Stimulated activated CD4-positive, alpha-beta T cell treated with anti-CD3 and anti-CD28 coated beads, Interleukin-12 subunit alpha, Interleukin-12 subunit beta, amount 100 ng/mL, for 4 hours (primary cell): Measurements from ENCODE around the gene PLK5.
A peak's percentile ranks its signal among the peaks of the same experiment; 100 is the strongest.
"Not testable (repeated sequence)": the region's sequence is repeated elsewhere in the genome, so short reads cannot be mapped to it uniquely, and the experiment has no call there.

ENCODE experiments used
- DNase-seq: peaks from one replicate; pipeline ENCODE4 v3.0.0-alpha.2; 2020

PLK5 gene

GRCh38 chr19:1509602-1510441 is 14.1 kb upstream of the PLK5 start:
- DNase-seq, result no peak

DNA sequence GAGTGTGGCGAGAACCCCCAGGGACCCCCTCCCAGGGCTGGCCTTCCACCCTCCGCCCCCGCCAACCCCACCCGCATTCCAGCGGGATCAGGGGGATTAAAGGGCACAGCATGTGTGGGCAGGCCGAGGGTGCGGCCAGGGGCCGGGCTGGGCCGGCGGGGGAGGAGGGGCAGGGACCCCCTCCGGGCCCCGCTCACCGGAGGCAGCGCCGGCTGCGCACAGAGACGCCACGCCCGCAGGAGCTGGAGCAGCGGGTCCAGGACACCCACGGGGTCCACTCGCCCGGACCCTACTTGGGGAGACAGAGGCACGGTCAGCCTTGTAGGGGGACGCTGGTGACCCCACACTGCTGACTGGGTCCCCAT is 13.5 kb upstream of the PLK5 start:
- no peak for DNase-seq

- DNase-seq, result no peak
These were observed 13.1 kb upstream of the PLK5 start for GRCh38 chr19:1510807-1511206.

- no peak for DNase-seq
These were observed 12.3 kb upstream of the PLK5 start for GRCh38 chr19:1511318-1512317.

DNA sequence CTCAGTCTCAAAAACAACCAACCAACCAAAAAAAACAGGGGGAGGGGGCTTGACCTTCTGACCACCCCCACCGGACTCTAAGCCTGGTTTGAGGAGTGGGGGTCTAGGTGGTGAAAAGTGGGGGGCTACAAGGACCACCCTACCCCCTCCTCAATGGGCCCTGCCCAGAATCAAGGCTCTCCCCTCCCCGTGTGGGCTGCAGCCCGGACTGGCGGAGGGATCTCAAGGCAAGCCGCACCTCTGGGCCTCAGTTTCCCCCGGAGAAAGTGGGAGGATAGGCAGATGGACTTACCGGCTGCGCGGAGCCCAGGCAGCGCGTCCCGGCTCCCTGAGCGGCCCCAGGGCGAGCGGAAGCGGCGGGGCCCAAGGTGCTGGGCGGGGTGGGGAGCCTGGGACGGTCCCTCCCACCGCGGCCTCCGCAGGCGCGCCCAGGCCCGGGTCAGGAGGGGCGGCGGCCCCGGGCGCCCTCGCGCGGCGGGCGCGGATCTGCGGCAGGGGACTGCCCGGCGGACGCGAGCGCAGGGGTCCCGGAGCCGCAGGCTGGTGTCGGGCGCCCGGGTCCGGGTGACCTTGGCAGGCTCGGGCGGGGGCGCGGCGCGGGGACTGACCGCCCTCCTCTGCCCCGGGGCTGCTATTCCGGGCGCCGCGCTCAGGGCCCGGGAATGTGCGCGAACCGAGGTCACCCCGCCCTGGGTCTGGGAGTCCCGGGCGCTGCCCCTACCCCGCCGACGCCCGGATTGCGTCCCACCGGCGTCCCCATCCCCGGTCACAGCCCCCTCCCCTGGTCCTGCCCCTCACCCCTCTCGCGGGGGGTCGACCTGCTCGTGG is 11.0 kb upstream of the PLK5 start, which contains the start of gene ADAMTSL5:
TSS of gene ADAMTSL5 (minus strand) at position 349 of the 828 bp plus-strand sequence. CDS start 2,076 bp downstream, outside the sequence.
- DNase-seq, result peak; percentile 70

- peak; percentile 65 for DNase-seq
These were observed 10.2 kb upstream of the PLK5 start for GRCh38 chr19:1513499-1514294.

- DNase-seq, result no peak
These were observed 9.6 kb upstream of the PLK5 start for GRCh38 chr19:1514295-1514661.

DNA sequence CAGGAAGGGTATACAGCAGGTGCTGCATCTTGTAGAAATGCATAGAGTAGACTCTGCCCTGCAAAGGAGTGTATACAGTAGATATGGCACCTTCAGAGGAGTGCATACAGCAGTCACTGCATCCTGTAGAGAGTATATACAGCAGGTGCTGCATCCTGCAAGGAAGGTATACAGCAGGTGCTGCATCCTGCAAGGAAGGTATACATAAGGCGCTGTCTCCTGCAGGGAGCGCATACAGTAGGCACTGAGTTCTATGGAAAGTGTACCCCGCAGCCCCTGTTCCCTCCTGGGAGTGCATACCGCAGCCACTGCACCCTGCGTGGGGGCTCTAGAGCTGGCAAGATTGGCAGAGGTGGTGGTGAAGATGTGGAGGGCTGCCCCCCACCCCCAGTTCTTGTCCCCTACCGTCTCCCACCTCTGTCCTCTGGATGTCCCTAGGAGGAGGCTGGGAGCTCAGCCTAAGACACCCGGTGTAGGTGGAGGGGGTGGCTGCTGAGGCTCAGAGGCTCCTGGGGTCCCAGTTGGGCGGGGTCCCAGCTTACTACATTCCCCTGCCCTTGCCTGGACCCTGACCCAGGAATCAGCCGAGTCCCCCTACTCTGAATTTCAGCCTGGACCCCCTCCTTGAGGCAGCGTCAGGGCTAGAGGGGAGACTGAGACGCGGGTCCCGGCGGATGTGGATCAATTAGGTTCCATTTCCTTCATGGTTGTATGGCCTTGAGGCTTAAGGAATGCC is 8.7 kb upstream of the PLK5 start:
- no peak for DNase-seq

- no peak for DNase-seq
These were observed 7.5 kb upstream of the PLK5 start for GRCh38 chr19:1516395-1516753.

GRCh38 chr19:1518471-1518870 is 5.4 kb upstream of the PLK5 start:
- DNase-seq, result no peak

DNA sequence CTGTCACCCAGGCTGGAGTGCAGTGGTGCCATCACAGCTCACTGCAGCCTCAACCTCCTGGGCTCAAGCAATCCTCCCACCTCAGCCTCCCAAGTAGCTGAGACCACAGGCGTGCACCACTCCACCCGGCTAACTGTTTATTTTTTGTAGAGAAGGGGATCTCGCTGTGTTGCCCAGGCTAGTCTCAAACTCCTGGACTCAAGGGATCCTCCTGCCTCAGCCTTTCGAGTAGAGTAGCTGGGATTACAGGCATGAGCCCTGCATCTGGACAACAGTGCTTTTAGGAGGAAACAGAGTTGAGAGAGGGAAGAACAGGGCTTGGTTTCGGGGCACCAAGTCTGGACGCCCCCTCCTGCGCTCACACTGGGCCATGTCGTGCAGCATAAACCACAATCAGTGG is 4.1 kb upstream of the PLK5 start:
- DNase-seq, result not testable (repeated sequence)

DNA sequence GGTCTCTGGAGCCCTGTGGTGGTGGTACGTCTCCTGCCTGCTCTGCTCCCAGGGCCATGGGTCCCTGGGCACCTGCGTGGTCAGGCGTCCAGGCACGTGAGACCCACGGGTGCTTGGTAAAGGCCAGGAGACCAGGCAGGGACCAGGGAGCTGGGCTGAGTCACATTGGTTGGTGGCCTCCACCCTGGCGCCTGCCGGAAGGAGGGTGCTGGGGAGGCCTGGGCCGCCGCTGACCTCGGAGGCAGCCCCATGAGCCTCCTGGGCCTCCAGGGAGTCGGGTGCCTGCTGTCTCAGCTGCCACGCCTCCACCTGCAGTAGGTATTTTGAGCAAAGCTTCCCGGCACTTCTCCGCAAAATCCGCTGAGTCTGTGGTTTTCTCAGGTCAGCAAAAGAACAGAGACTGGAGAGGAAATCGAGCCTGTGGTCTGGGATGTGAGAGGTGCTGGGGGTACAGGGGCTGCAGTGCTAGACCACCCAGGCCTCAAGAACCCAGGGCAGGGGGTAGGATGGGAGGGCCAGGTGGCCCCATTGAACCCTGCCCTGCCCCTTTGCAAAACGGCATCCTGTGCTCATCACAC is 3.6 kb upstream of the PLK5 start:
- no peak for DNase-seq

DNA sequence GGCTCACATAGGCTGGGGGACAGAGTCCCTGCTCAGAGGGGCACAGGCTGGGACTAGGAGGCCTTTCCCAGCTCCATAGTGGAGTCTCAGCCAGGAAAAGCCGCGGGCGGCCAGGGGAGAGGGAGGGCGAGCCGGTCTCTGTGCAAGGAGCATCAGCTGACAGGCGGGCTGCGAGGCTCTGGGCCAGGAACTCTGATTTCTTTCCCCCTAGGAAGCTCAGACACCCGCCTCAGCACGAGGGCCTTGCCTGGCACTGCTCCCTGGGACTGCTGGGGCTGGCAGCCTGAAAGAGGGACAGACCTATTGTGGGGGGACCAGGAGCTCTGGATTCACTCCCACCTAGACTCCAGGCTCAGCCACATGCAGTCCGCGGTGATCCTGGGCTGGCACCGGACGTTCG is 2.2 kb upstream of the PLK5 start:
- no peak for DNase-seq

GRCh38 chr19:1522061-1522460 is 1.8 kb upstream of the PLK5 start:
- DNase-seq, result no peak

GRCh38 chr19:1522838-1523237 is 1.0 kb upstream of the PLK5 start:
- DNase-seq, result no peak

DNA sequence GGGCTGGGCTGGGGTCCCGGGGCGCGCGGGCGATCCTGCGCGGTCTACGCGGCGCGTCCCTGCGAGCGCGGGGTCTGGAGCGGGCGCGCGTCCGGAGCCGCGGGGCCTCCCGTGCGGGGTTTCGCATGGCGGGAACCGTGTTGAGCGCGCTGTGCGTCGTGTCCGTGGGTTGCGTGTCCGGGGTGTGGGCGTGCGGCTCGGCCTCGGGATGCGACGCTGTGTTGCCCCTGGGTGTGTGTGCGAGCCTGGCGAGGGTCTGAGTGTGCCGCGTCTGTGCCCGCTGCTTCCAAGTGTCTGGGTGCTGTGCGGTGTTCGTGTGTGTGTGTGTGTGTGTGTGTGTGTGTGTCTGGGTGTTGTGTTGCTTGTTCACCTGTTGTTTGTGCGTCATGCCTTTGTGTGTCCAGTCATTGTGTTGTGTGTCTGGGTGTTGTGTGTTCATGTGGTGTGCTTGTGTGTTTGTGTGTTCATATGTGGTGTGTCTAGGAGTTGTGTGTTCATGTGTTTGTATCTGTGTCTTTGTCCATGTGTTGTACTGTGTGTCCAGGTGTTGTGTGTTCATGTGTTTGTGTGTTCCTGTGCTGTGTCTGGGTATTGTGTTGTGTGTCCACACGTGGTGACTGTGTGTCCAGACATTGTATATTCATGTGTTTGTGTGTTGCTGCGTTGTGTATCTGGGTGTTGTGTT is 552 bp downstream of the PLK5 start:
- no peak for DNase-seq

- no peak for DNase-seq
These were observed 1.1 kb downstream of the PLK5 start for GRCh38 chr19:1524972-1525325.

DNA sequence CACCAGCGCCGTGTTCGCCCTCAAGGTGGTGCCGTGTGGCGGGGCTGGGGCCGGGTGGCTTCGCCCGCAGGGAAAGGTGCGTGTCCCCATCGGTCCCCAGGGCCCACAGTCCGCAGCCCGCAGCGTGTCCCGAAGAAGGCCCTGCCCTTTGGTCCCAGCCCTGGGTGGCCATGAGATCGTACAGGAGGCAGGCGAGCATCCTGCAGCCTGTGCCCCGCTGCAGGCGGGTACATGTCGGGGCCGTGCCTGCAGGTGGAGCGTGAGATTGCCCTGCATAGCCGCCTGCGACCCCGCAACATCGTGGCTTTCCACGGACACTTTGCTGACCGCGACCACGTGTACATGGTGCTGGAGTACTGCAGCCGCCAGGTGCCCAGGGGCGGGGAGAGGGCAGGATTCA is 1.5 kb downstream of the PLK5 start:
- DNase-seq, result no peak

DNA sequence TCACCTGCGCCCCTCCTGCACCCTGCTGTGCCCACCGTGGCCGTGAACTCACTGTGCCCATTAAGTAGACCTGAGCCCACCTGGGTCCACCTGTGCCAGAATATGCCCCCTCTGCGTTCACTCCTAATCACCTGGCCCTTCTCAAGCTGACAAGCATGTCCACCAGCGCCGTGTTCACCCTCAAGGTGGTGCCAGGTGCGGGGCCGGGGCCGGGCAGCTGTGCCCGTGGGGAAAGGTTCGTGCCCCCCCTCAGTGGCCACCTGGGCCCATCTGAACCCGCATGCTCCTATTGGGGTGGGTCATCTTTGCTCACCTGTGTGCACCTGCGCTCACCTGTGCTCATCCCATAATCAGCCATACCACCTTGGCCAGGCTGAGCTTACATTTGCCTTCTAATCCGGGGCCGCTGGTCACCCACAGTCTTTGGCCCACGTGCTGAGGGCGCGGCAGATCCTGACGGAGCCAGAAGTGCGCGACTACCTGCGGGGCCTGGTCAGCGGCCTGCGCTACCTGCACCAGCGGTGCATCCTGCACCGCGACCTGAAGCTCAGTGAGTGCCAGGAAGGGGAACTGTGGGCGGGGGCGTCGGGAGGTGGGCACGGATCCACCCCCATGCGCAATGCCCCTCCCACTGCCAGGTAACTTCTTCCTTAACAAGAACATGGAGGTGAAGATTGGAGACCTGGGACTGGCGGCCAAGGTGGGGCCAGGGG is 2.3 kb downstream of the PLK5 start:
- no peak for DNase-seq
